Stimulated activated CD4-positive, alpha-beta T cell treated with anti-CD3 and anti-CD28 coated beads, Interleukin-15, amount 100 ng/mL, for 24 hours (primary cell): ENCODE results near the gene TMCC1.
A peak's percentile ranks its signal among the peaks of the same experiment; 100 is the strongest.
"Not testable (repeated sequence)": the region's sequence is repeated elsewhere in the genome, so short reads cannot be mapped to it uniquely, and the experiment has no call there.

Experiments used
- DNase-seq: peaks from one replicate; pipeline ENCODE4 v3.0.0-alpha.2; 2020

Gene TMCC1

DNA sequence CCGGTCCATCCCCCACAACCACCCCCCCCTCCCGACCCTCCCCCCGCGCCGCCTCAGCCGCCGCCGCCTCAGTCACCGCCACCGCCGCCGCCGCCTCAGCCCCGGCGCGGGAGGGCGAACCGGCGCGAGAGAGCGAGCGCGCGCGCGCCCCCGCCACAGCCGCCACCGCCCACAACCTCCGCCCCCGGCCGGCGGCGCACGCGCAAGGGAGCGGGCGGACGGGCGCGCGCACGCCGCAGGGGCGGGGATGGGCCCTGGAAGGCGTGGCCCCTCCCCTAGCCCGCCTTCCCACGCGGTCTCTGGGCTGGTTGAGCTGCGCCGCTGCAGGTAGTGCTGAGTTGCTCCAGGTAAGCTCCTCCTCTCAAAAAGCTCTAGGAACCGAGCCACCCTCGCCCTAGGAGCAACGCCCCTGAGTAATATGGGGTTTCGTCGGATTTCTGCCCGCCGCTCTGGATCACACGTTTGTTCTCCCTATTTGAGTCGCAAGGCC lies at the start of gene TMCC1:
Gene TMCC1 (minus strand): TSS at position 131 of the 490 bp plus-strand sequence.
- peak; percentile 90 for DNase-seq

DNA sequence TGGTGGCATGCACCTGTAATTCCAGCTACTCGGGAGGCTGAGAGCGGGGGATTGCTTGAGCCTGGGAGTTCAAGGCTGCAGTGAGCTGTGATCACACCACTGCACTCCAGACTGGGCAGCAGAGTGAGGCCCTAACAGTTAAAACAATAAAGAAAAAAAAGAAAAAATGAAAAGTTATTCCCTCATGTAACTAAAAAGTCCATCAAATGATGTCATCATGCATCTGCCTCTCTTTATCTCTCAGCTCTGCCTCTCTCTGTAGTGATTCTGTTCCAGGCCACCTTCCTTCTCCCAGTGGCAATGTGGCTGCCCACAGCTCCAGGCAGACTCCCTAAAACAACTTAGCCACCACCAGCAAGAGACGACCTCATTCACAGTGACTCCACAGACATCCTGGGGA lies 49.5 kb upstream of the TMCC1 start:
- DNase-seq: no peak

- peak; percentile 59 for DNase-seq
Measured at GRCh38 chr3:129942296-129942695, 48.8 kb upstream of the TMCC1 start.

DNA sequence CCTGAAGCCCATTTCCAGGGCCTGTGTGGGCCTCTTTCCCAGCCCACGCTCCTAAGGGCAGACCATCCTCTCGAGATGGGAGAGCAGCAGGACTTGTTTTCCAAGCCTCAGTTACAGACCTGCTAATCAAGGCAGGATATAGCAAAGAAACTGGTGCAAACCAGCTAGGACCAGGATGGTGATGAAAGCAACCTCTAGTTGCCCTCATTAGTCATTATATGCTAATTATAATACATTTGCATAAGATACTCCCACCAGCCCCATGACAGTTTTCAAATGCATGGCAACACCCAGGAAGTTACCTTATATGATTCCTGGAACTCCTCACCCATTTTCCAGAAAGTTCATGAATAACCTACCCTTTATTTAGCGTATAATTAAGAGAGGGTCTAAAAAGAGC lies 46.6 kb upstream of the TMCC1 start:
- DNase-seq: no peak

DNA sequence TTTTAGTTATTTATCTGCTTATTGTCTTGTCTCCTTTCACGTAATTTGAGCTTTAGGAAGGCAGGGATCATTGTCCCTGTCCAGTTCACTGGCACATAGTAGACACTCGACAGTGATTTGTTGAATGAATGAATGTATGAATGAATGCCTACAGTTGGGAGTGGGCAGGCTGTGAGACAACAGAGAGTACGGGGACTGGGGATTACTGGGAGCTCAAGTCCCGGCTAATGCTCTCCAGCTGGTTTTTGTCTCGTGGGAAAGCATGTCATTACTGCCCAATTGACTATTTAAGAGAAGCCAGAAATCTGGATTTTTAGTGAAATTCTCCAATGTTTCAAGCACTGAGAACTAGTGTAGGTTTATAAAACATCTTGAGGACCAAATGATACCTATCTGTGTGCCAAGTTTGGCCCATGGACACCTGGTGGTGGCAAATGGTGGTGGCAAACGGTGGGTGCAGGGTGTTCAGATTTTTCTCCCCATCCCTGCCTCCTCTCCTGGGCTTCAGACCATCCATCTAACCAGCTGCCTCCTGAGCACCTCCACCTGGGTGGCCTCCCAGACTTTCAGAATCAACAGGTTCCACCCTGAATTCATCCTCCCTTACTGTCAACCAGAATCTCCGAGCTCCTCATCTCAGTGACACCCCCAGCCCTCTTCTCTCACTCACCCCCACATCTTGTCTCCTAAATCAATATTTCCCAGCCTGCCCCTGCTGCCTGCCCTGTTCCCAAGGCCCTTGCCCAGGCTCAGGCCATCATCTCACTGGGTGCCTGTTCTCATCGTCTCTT lies 44.8 kb upstream of the TMCC1 start:
- no peak for DNase-seq

- no peak for DNase-seq
Measured at GRCh38 chr3:129937717-129938116, 44.2 kb upstream of the TMCC1 start.

DNA sequence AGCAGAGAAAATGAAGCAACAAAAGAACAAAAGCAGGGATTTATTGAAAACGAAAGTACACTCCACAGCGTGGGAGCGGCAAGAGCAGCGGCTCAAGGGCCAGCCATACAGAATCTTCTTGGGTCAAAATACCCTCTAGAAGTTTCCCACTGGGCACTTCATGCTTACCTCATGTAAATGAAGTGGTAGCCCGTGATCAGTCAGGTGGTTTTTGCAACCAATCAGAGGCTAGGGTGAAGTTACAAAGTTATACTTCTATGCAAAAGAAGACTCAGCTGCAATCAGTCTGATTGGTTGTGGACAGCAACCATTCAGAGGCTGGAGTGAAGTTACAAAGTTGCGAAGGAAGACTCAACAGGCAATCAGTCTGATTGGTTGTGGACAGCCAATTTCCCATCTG lies 43.2 kb upstream of the TMCC1 start:
- DNase-seq: no peak

GRCh38 chr3:129934234-129935123 lies 41.0 kb upstream of the TMCC1 start:
- peak; percentile 30 for DNase-seq

- no peak for DNase-seq
Measured at GRCh38 chr3:129933471-129933870, 40.0 kb upstream of the TMCC1 start.

- DNase-seq: no peak
Measured at GRCh38 chr3:129929383-129929782, 35.9 kb upstream of the TMCC1 start.

GRCh38 chr3:129927072-129927471 lies 33.6 kb upstream of the TMCC1 start:
- DNase-seq: no peak

DNA sequence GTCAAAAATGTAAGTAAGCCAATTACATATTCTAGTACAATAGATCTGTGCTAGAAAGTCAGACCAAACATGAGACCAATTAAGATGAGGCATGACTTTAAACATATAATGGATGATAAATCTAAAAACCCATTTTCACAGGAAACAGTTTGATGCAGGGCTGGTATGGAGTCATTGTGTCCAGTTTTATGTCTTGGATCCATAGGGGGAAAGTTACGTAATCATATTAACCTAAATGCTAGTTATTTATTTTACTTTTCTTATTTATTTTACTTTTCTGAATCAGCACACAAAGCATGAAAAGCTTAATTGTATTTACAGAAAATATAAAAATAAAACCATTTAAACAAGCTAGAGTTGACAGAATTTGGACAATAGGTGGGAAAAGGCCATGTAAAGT lies 26.3 kb upstream of the TMCC1 start:
- DNase-seq: no peak

GRCh38 chr3:129919357-129919756 lies 25.8 kb upstream of the TMCC1 start:
- DNase-seq: no peak

DNA sequence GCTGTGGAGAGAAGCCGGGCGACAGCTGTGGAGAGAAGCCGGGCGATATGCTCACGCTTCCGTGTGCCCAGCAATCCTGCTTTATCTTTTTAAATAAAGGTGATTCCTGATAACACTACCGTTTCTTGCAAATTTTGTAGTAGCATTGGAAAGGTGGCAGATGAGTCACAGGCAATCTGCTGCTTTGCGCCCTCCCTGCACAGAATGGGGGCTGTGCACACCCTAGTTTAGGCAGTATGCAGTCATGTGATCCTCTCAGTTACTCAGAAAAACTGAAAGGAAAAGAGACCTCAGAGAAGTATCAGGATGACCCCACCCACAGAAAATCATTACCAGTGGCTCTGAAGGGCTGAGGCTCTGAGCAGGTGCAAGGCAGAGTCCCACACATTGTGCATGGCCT lies 24.9 kb upstream of the TMCC1 start:
- no peak for DNase-seq

DNA sequence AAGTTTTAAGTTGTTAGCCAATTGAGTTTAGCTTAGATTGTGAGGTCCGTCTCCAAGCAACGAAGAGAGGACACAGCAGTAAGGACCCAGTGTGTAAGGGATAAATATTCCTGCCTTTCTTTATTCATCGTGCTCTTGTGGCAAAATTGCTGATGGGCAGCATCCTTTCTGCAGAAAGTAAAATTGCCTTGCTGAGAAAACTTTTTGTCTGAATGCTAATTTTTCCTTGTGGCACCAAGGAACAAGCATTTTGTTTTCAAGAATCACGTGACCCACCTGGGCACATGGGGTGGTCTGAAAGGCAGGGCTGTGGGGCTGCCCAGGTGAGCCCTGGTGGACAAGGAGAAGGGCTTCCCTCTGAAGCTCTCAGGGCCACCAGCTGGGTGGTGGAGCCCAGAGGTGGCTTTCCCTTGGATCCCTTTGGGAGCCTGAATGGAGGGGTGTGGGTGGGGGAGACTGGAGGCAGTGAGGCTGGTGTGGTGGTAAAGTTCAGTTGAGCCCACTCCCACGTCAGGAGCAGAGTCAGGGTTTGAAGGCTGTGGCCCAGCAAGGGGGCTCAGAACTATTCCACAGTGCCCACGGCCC lies 24.0 kb upstream of the TMCC1 start:
- DNase-seq: no peak

DNA sequence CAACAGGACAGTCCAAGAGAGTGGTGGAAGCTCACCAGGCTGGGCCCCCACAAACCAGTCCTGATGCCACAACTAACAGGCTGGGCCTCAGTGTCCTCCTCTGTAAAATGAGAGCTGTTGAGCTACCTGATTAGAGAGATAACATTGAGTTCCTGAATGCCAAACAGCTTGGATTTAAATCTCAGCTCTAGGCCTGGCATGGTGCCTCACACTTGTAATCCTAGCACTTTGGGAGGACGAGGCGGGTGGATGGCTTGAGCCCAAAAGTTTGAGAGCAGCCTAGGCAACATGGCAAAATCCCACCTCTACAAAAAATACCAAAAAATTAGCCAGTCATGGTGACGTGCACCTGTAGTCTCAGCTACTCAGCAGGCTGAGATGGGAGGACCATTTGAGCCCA lies 20.1 kb upstream of the TMCC1 start:
- no peak for DNase-seq

GRCh38 chr3:129911261-129911861 lies 17.9 kb upstream of the TMCC1 start:
- DNase-seq: no peak

- DNase-seq: not testable (repeated sequence)
Measured at GRCh38 chr3:129909235-129909634, 15.7 kb upstream of the TMCC1 start.

DNA sequence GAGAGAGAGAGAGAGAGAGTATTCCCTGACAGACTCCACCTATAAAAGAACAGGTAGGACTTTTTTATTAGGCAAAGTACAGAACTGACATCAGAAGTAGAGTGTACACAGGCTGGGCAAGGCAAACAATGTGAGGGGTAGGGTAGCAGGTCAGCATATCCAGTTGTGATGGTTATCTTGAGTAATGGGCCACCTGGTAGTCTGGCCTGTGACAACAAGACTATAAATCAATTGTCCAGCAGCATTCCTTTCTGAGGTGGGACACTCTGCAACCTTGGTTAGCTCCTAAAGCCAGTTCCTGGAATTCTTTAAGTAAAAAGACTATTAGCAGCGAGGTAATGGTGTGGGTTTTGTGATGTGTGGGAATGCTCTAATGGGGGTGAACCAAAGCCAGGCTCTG lies 14.9 kb upstream of the TMCC1 start:
- no peak for DNase-seq

DNA sequence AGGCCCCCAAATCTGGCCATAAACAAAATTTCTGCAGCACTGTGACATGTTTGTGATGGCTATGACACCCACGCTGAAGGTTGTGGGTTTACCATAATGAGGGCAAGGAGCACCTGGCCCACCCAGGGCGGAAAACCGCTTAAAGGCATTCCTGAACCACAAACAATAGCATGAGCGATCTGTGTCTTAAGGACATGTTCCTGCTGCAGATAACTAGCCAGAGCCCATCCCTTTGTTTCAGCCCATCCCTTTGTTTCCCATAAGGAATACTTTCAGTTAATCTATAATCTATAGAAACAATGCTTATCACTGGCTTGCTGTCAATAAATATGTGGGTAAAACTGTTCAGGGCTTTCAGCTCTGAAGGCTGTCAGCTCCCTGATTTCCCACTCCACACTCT lies 7.8 kb upstream of the TMCC1 start:
- not testable (repeated sequence) for DNase-seq

DNA sequence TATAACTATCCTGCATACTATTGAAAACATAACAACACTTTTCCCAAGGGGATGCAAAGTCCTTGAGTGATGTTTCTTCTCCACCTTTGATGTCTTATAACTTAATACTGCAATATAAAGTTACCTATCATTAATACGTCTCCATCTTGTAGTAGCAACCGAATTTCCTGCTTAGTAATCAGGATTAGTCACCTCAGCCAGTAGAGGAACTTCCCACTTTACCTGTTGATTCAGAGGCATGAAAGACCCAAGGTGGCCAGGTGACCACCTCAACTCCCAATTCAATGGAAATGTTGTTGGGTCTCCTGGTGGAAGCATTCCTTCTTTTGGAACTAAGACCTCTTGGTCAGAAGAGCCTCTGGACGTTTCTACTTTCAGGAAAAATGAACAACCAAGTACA lies 3.5 kb upstream of the TMCC1 start:
- DNase-seq: no peak

GRCh38 chr3:129892857-129893580 lies 492 bp downstream of the TMCC1 start:
- DNase-seq: peak; percentile 75
